Right lobe of liver (tissue), 6 donors: ENCODE results near the gene DOCK2. TPM values are rescaled to one million over a fixed set of nuclear protein-coding genes. Genes with fewer than 3 reads are reported as not detected.

ENCODE experiments used
- ATAC-seq, 4 donors: fragments of 200-7000 bp; cut with Tn5 transposase; one replicate each; pipeline ENCODE4 v1.9.1; 2020; ENCODE audit warnings: mild to moderate bottlenecking in 4 of 4, moderate library complexity in 4 of 4
- DNase-seq, 3 donors: peaks; one replicate each; pipeline ENCODE4 v3.0.0-alpha.2; 2020
- H3K27ac ChIP-seq, 3 donors: fragments of 200-600 bp; one replicate each; pipeline ENCODE4 v1.8.0; 2022
- H3K27me3 ChIP-seq, 2 donors: fragments of 200-600 bp; one replicate each; pipeline ENCODE4 v1.8.0; 2022
- H3K36me3 ChIP-seq, 4 donors: fragments of 200-600 bp; sonication (generic) in 1 of 4; one replicate each; pipeline versions ENCODE4 v1.5.1 to v1.8.0; 2017 to 2022; ENCODE audit warnings: control low read depth in 1 of 4
- H3K4me1 ChIP-seq, 4 donors: fragments of 200-600 bp; sonication (generic) in 1 of 4; one replicate each; pipeline versions ENCODE4 v1.5.1 to v1.8.0; 2017 to 2022; ENCODE audit warnings: control low read depth in 1 of 4
- H3K4me3 ChIP-seq, 3 donors: fragments of 200-600 bp; one replicate each; pipeline ENCODE4 v1.8.0; 2022
- H3K9me3 ChIP-seq, 4 donors: fragments of 200-600 bp; sonication (generic) in 1 of 4; one replicate each; pipeline versions ENCODE4 v1.5.1 to v1.8.0; 2017 to 2022; ENCODE audit warnings: control low read depth in 1 of 4
- CTCF ChIP-seq, 4 donors: fragments of 200-600 bp in 3 of 4; fragments of 450-650 bp in 1 of 4; IDR thresholded peaks; one replicate each; pipeline versions ENCODE4 v1.5.1 to v1.8.0; 2016 to 2022; ENCODE audit warnings: antibody characterized with exemption in 4 of 4, mild to moderate bottlenecking in 2 of 4
- POLR2A ChIP-seq: fragments of 450-650 bp; IDR thresholded peaks from one replicate; pipeline ENCODE4 v1.6.1; 2017; ENCODE audit warnings: antibody characterized with exemption, mild to moderate bottlenecking
- WGBS: methylation state at CpG from one replicate; pipeline ENCODE4 v1.1.6; 2018; ENCODE audit warnings: low coverage, low lambda C conversion rate; ENCODE audit not compliant: insufficient coverage; ENCODE audit errors: missing lambda C conversion rate; 5-methylcytosine and 5-hydroxymethylcytosine counted together
- intact Hi-C, 2 donors: fragments of 100-400 bp; cut with DNase I; formaldehyde crosslinking; loops; one replicate each; pipeline versions ENCODE4 v1.11.2 to v1.14.1; 2022
- total RNA-seq, 6 experiments: library from RNA; depleted of rRNA in 2 of 6; stranded (reverse); fragments of >200 nt in 2 of 6; fragmentation: NEBNext Ultra II Directional in 3 of 6; extraction: Animal tissue kit (Norgen Biotek cat#: 25700) in 3 of 6; gene quantifications; one replicate each; pipeline versions ENCODE4 v1.1.0 to v1.2.4, GENCODE V29; 2016 to 2023
- donor health status: DM: no; HTN: yes; CAD: no.
- donor health status: DM: no; HTN: no; CAD: no.
- donor health status: DM: no; HTN: no; CAD: no.
- donor health status: DM: no; HTN: yes; CAD: no.
- donor health status: DM: no; HTN: yes; CAD: no.

The DOCK2 gene
- total RNA-seq, 6 experiments from 2014 or later = 5.0 to 14.5 (median 7.4) TPM

- no peaks in the 10 kb centered on the region for H3K27me3 ChIP-seq
- 48% methylated on average over 4 of the region's 4 CpGs for WGBS
- TF ChIP-seq CTCF (IDR thresholded peaks at IDR 0.05) (no peak), POLR2A (no peak)
- H3K36me3 ChIP-seq = no peaks in the 10 kb centered on the region
- no peak overlapping the region for H3K27ac ChIP-seq
- H3K4me3 ChIP-seq = no peak overlapping the region
- H3K9me3 ChIP-seq = no peaks in the 10 kb centered on the region
- ATAC-seq (no peak), DNase-seq (no peak)
- H3K4me1 ChIP-seq = no peaks in the 10 kb centered on the region
- intact Hi-C loops = no loop called here
These were observed 154.2 kb downstream of the DOCK2 start for GRCh38 chr5:169791251-169791650.

- TF ChIP-seq CTCF (IDR thresholded peaks at IDR 0.05) (no peak), POLR2A (no peak)
- Histone ChIP-seq H3K27me3 (no peaks in the 10 kb centered on the region), H3K9me3 (no peaks in the 10 kb centered on the region), H3K4me1 (no peaks in the 10 kb centered on the region), H3K27ac (no peak overlapping the region), H3K36me3 (no peaks in the 10 kb centered on the region), H3K4me3 (no peak overlapping the region)
- WGBS = 56% methylated on average over 9 of the region's 9 CpGs
- no peak for ATAC-seq
- DNase-seq = no peak
- intact Hi-C loops = no loop called here
These were observed 158.3 kb downstream of the DOCK2 start for GRCh38 chr5:169795338-169795737.

DNA sequence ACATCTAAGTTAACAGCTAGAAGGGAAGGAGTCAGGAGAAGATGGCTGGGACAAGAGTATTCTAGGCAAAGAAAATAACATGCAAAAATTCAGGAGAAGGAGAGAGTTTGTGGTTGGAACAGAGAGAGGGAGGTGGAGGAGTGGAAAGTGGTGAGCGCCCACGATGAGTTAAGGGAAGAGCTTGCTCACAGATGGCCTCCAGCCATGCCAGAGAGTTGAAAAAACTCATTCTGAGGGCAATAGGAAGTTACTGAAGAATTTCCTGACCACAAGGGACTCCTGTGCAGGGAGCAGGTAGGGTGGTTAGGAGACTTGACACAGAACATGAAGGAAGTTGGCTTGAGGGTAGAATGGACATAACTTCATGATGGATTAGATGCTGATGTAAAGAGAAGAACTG is 159.7 kb downstream of the DOCK2 start:
- Histone ChIP-seq H3K9me3 (no peaks in the 10 kb centered on the region), H3K4me1 (no peaks in the 10 kb centered on the region), H3K36me3 (no peaks in the 10 kb centered on the region), H3K27me3 (no peaks in the 10 kb centered on the region), H3K27ac (no peak overlapping the region), H3K4me3 (no peak overlapping the region)
- WGBS = 51% methylated on average over 2 of the region's 2 CpGs
- ATAC-seq = no peak
- TF ChIP-seq CTCF (IDR thresholded peaks at IDR 0.05) (no peak), POLR2A (no peak)
- DNase-seq = no peak
- intact Hi-C loops = no loop called here

- Histone ChIP-seq H3K27ac (no peak overlapping the region), H3K27me3 (no peaks in the 10 kb centered on the region), H3K9me3 (no peaks in the 10 kb centered on the region), H3K4me3 (no peak overlapping the region), H3K36me3 (no peaks in the 10 kb centered on the region), H3K4me1 (no peaks in the 10 kb centered on the region)
- intact Hi-C loops = no loop called here
- 65% methylated on average over 2 of the region's 2 CpGs for WGBS
- no peak for DNase-seq
- ATAC-seq = no peak
- TF ChIP-seq CTCF (IDR thresholded peaks at IDR 0.05) (no peak), POLR2A (no peak)
These were observed 160.5 kb downstream of the DOCK2 start for GRCh38 chr5:169797577-169797976.

GRCh38 chr5:169798438-169798837 is 161.4 kb downstream of the DOCK2 start:
- WGBS = 34% methylated on average over 2 of the region's 2 CpGs
- H3K27me3 ChIP-seq = no peaks in the 10 kb centered on the region
- no peaks in the 10 kb centered on the region for H3K36me3 ChIP-seq
- TF ChIP-seq POLR2A (no peak), CTCF (IDR thresholded peaks at IDR 0.05) (no peak)
- intact Hi-C loops = no loop called here
- no peaks in the 10 kb centered on the region for H3K4me1 ChIP-seq
- H3K27ac ChIP-seq = no peak overlapping the region
- ATAC-seq = no peak
- H3K4me3 ChIP-seq = no peak overlapping the region
- no peaks in the 10 kb centered on the region for H3K9me3 ChIP-seq
- no peak for DNase-seq
